Left lung (tissue), 10 donors: ENCODE measurements around the gene PRRC2C. TPM values are rescaled to one million over a fixed set of nuclear protein-coding genes. Genes with fewer than 3 reads are reported as not detected.

ENCODE experiments used
- ATAC-seq: fragments of 200-7000 bp; cut with Tn5 transposase; one replicate; pipeline ENCODE4 v1.9.1; 2020; ENCODE audit warnings: moderate library complexity
- DNase-seq, 4 donors: peaks; one replicate each; pipeline ENCODE4 v3.0.0-alpha.2; 2013 to 2020
- H3K27ac ChIP-seq, 2 donors: fragments of 200-600 bp; sonication (generic) in 1 of 2; one replicate each; pipeline versions ENCODE4 v1.5.0 to v1.8.0; 2020 to 2021
- H3K27me3 ChIP-seq, 2 donors: fragments of 200-600 bp; sonication (generic) in 1 of 2; one replicate each; pipeline versions ENCODE4 v1.5.0 to v1.8.0; 2020 to 2021
- H3K36me3 ChIP-seq, 2 donors: fragments of 200-600 bp; sonication (generic) in 1 of 2; one replicate each; pipeline versions ENCODE4 v1.5.0 to v1.8.0; 2020 to 2021
- H3K4me1 ChIP-seq, 2 donors: fragments of 200-600 bp; one replicate each; pipeline ENCODE4 v1.8.0; 2021
- H3K4me3 ChIP-seq, 2 donors: fragments of 200-600 bp; sonication (generic) in 1 of 2; one replicate each; pipeline versions ENCODE4 v1.5.0 to v1.8.0; 2020 to 2021; ENCODE audit warnings: mild to moderate bottlenecking in 1 of 2
- H3K9me3 ChIP-seq, 2 donors: fragments of 200-600 bp; sonication (generic) in 1 of 2; one replicate each; pipeline versions ENCODE4 v1.5.0 to v1.8.0; 2020 to 2021
- CTCF ChIP-seq, 2 donors: fragments of 200-600 bp; sonication (generic) in 1 of 2; IDR thresholded peaks; one replicate each; pipeline versions ENCODE4 v1.5.0 to v1.8.0; 2021; ENCODE audit warnings: antibody characterized with exemption in 2 of 2
- intact Hi-C, 2 donors: fragments of 100-400 bp; cut with DNase I; formaldehyde crosslinking; loops; one replicate each; pipeline versions ENCODE4 v1.11.2 to v1.14.2; 2022
- polyA plus RNA-seq, 6 donors: library from polyadenylated mRNA; unstranded; fragments of 120-200 nt; gene quantifications; one replicate each; pipeline ENCODE4 v1.2.1, GENCODE V29; 2013; ENCODE audit not compliant: insufficient read length in 6 of 6
- total RNA-seq, 2 donors: library from RNA; stranded (reverse); fragmentation: NEBNext Ultra II Directional; extraction: Animal tissue kit (Norgen Biotek cat#: 25700); gene quantifications; one replicate each; pipeline ENCODE4 v1.2.1, GENCODE V29; 2021
- donor health status: DM: no; HTN: yes; CAD: no.
- donor health status: DM: no; HTN: no; CAD: no.

The PRRC2C gene
- total and polyA plus RNA-seq, 8 donors, result 116 to 155 (median 123) TPM

DNA sequence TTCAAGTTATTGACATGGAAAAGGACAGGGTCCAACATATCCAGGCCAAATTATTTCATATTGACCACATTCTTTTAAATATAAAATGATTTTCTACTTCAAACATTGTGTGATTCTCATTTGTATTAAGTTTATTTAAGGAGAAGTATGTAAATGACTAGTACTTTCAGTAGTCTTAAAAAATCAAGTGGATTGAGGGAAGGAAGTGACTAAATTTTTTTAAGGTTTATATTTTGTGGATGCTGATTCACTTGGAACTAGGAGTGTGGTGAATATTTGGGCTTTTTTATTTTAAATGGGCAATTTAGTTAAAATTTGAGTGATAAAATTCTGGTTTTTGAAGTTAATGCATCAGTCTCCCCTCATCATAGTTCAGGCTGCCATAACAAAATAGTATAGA lies 10.1 kb downstream of the PRRC2C start:
- no peak overlapping the region for H3K27ac ChIP-seq
- intact Hi-C loops, result no loop called here
- peaks cover 26 to 65% of the 10 kb centered on the region in 2 donors for H3K4me1 ChIP-seq
- H3K4me3 ChIP-seq, result no peak overlapping the region
- DNase-seq (no peak), ATAC-seq (no peak)
- H3K36me3 ChIP-seq, result no peaks in the 10 kb centered on the region
- H3K27me3 ChIP-seq, result no peaks in the 10 kb centered on the region
- TF ChIP-seq CTCF (IDR thresholded peaks at IDR 0.05), result no peak
- no peaks in the 10 kb centered on the region for H3K9me3 ChIP-seq

DNA sequence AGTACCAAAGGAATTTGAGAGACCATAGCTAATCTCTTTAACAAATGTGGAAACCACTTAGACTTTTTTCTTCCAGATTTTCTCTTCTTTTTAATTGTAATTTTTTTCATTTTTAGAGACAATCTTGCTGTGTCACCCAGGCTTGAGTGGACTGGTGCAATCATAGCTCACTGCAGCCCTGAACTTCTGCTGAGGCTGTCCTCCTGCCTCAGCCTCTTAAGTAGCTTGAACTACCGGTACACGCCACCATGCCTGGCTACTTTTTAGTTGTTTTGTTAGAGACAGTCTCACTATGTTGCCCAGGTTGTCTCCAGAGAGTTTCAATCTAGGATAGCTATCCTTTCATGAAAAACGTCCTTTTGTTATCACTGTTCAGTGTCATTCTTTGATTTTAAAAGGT lies 15.0 kb downstream of the PRRC2C start:
- Histone ChIP-seq H3K27ac (no peak overlapping the region), H3K36me3 (peaks cover 0 to 6% of the 10 kb centered on the region in 2 donors), H3K9me3 (no peaks in the 10 kb centered on the region), H3K4me1 (peaks cover 5 to 40% of the 10 kb centered on the region in 2 donors), H3K27me3 (no peaks in the 10 kb centered on the region), H3K4me3 (no peak overlapping the region)
- intact Hi-C loops, result no loop called here
- TF ChIP-seq CTCF (IDR thresholded peaks at IDR 0.05), result no peak
- DNase-seq, result no peak
- no peak for ATAC-seq

DNA sequence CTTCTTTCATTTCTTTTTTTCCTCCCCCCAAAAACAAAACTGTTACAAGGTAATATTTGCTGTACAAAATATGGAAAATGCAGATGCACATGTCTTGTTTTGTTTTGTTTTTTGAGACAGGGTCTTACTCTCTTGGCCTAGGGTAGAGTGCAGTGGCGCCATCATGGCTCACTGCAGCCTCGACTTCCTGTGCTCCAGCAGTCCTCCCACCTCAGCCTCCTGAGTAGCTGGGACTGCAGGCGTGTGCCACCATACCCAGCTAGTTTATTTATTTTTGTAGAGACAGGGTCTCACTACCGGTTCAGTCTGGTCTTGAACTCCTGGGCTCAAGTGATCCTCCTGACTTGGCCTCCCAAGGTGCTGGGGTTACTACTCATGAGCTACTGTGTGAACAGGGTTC lies 15.5 kb downstream of the PRRC2C start:
- no peak for TF ChIP-seq CTCF (IDR thresholded peaks at IDR 0.05)
- Histone ChIP-seq H3K4me3 (no peak overlapping the region), H3K36me3 (peaks cover 0 to 6% of the 10 kb centered on the region in 2 donors), H3K9me3 (no peaks in the 10 kb centered on the region), H3K27me3 (no peaks in the 10 kb centered on the region), H3K4me1 (peaks cover under 1 to 41% of the 10 kb centered on the region in 2 donors), H3K27ac (no peak overlapping the region)
- ATAC-seq (no peak), DNase-seq (no peak)
- intact Hi-C loops, result no loop called here

DNA sequence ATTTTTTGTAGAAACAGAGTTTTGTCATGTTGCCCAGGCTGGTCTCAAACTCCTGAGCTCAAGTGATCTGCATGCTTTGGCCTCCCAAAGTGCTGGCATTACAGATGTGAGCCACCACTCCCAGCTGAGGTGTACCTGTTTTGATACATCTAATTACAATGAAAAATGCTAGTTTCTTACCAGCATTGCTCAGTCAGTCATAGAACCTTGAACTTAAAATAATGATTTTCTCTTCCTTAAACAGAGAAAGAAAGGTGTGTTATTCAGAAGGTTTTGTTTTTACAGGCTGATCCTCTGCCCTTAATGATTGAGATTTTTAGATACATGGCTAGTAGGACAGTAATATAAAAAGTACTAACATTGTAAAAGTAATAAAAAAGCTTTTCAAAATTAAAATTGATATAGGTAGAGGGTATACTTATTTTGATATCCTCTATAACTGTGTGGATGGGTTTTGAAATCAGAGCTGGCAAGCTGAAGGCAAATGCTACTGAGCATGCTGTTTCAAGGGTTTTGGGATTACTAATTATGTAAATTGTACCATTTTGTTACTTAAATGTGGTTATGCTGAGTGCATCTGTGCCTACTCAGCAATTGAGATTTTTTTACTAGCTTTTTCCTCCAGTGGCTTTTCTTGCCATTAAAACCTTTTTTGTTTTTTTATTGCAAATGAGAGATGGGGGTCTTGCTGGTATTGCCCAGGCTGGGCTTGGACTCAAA lies 16.1 kb downstream of the PRRC2C start:
- H3K4me3 ChIP-seq, result no peak overlapping the region
- no peak overlapping the region for H3K27ac ChIP-seq
- TF ChIP-seq CTCF (IDR thresholded peaks at IDR 0.05), result no peak
- no peaks in the 10 kb centered on the region for H3K9me3 ChIP-seq
- H3K4me1 ChIP-seq, result peaks cover 0 to 37% of the 10 kb centered on the region in 2 donors
- DNase-seq (no peak), ATAC-seq (peak; percentile 12)
- intact Hi-C loops, result no loop called here
- peaks cover 0 to 6% of the 10 kb centered on the region in 2 donors for H3K36me3 ChIP-seq
- no peaks in the 10 kb centered on the region for H3K27me3 ChIP-seq

DNA sequence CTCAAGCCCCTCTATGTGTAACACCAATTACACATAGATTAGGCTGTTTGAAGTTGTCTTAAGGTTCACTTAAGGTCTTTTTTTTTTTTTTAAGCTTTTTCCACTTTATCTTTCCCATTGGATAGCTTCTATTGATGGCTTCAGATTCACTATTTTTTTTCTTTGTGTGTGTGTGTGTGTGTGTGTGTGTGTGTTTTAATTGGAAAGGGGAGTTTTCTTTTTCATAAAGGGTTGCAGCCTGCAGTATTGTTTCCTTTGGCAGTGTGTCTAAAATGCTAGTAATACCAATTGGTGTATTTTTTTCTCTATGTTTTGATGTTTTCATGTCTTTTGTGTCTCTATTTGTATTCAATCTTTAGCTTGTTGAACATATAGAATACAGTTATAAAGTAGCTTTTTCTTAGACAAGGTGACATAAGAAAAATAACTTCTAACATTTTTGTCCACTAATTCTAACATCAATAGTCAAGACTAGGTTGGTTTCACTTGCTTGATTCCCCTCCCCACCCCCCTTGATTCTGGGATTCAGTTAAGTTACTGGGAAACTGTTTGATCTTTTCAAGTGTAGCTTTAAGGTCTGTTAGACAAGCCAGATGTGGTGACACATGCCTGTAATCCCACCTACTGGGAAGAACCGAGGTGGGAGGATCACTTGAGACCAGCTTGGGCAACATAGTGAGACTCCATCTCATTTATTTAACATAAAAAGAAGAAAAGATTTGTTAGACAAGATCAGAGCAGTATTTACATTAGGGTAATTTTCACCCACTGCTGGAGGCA lies 21.4 kb downstream of the PRRC2C start:
- H3K36me3 ChIP-seq, result no peaks in the 10 kb centered on the region
- peaks cover 0 to 53% of the 10 kb centered on the region in 2 donors for H3K4me1 ChIP-seq
- intact Hi-C loops, result no loop called here
- H3K4me3 ChIP-seq, result no peak overlapping the region
- ATAC-seq (no peak), DNase-seq (no peak)
- H3K27ac ChIP-seq, result no peak overlapping the region
- H3K9me3 ChIP-seq, result no peaks in the 10 kb centered on the region
- no peak for TF ChIP-seq CTCF (IDR thresholded peaks at IDR 0.05)
- no peaks in the 10 kb centered on the region for H3K27me3 ChIP-seq
